GM12873 (cell line): ENCODE measurements around the gene SRP14.
A peak's percentile ranks its signal among the peaks of the same experiment; 100 is the strongest.

Experiments used
- CTCF ChIP-seq: IDR thresholded peaks from 2 replicates; pipeline ENCODE4 v1.5.1; 2012; ENCODE audit warnings: low read depth, mild to moderate bottlenecking, moderate library complexity, low read length, control low read depth; ENCODE audit not compliant: insufficient read depth; ENCODE audit errors: missing control alignments

Gene SRP14

DNA sequence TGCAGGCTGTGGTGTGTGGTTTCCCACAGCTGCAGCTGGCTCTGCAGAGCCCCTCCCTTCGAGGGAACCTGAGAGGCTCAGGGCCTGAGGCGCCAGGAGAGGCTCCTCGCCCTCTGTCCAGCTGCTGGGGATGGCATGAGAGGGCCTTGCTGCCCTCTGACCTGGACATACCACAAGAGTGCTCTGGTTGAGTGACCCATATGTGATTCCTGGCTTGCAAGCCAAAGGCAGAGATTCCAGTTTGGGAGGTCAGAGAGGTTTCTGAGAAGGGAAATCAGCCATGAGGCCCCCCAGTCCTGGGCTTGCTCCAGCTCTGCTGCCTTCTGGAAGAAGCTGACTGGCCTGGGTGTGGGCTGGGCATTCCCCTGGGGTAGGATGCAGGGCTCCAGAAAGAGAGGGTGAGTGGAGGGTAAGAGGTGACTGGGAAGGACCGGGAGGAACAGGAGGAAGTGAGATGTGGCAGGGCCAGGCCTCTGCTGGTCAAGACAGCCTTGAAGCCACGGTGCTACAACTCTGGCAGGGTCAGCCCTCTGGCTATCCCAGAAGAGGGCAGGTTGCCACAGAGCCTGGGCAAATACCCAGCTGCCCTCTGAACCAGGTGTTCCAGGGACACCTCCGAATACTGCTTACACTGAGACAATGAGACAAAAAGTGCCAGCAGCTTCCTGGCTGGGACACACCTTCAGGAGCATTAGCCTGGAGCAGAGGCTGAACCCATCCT, 16.0 kb upstream of the SRP14 start:
- TF ChIP-seq CTCF, result no peak

GRCh38 chr15:40054605-40054854, 15.5 kb upstream of the SRP14 start:
- no peak for TF ChIP-seq CTCF

DNA sequence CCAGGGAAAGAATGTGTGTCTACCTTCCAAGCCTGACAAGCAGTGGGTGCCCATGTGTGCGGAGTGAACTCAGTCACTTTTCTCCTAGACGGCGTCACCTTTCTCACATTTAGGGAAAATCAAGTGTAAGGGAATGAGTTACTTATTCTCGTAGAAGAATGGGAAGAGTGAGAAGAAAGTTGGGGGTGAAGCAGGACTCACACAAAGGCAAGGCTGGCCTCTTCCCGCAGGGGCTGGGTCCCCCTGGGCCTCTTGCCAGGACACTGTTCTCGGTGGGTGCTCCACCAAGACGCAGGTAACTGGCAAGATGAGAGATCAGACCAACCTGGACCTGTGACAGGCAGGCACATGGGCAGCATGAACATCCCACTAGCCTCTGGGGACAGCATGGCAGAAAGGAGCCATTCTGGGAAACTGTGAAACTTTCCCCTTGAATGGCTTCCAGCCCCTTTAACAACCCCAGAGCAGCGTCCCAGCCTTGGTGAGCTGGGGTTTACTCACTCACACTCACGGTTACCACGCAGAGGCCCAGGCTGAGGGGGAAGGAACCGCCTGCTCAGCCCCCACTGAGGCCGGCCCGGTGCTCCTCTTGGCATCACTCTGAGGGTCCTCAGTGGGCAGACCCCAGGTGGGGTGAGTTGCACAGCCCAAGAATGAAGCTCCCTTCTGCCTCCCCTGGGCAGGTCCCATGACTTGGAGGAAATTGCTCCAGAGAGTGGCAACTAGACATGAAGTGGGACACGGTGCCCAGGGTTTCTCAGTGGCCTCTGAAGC, 15.0 kb upstream of the SRP14 start:
- no peak for TF ChIP-seq CTCF

GRCh38 chr15:40053079-40053830, 14.3 kb upstream of the SRP14 start:
- peak; percentile 26 for TF ChIP-seq CTCF

DNA sequence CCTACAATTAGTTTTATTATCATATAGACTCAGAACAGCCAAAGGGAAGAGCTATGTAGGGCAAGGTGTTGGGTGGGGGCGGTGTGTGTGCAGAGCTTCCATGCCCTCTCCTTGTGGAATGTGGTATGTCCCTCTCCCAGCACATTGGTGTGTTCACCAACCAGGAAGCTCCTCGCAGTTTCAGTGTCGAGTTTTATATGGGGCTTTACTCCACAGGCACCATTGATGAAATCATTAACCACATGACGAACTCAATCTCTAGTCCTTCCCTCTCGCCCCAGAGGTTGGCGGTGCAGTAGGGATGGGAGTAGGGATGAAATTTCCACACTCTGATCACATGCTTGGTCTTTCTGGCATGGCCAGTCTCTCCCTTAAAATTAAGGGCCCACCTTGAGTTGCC, 13.6 kb upstream of the SRP14 start:
- TF ChIP-seq CTCF, result no peak

DNA sequence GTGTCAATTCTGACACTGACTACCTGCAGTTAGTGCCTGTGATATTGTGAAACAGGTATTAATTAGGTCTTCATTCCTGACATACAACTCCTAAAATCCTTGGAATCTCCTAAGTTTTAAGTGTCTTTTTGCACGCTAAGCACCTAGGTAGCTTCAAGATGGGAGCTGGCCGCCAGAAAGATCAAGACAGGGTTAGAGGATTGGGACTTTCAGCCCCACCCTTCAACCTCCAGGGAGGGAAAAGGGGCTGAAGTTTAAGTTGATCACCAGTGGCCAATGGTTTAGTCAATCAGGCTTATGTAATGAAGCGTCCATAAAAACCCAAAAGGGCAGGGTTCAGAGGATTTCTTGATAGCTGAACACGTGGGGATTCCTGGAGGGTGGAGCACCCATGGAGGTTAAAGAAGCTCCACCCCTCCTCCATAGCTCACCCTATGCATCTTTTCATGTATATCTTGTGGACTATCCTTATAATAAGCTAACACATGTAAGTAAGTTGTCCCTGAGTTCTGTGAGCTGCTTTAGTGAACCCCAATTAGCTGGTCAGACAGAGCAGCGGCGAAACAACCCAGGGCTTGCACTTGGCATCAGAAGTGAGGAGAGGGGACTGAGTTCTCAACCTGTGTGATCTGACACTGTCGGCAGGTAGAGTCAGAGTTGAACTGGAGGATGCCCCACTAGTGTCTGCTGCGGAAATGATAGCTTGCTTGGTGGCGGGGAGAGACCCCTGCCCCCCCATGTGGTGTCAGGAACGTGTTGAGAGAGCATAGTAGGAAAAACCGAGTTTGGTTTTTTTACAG, 12.8 kb upstream of the SRP14 start:
- no peak for TF ChIP-seq CTCF
